Body of pancreas (tissue), 4 donors: ENCODE data around the gene RAB23.

ENCODE experiments used
- CTCF ChIP-seq, 7 experiments: fragments of 450-650 bp in 4 of 7; fragments of 200-600 bp in 3 of 7; sonication (generic) in 3 of 7; IDR thresholded peaks; one replicate each; pipeline ENCODE4 v1.5.1; 2016 to 2019; ENCODE audit warnings: antibody characterized with exemption in 7 of 7
- POLR2A ChIP-seq, 3 donors: fragments of 450-650 bp; IDR thresholded peaks; one replicate each; pipeline ENCODE4 v1.6.1; 2016; ENCODE audit warnings: antibody characterized with exemption in 3 of 3, mild to moderate bottlenecking in 2 of 3

GRCh38 chr6:57242505-57242904 lies 20.4 kb upstream of the RAB23 start:
- TF ChIP-seq CTCF (IDR thresholded peaks at IDR 0.05) (no peak), POLR2A (IDR thresholded peaks at IDR 0.05) (no peak)
